Ascending aorta (tissue), 2 donors: Measurements from ENCODE around the gene PCCB. TPM values are rescaled to one million over a fixed set of nuclear protein-coding genes. Genes with fewer than 3 reads are reported as not detected.

Experiments
- DNase-seq, 2 donors: peaks; one replicate each; pipeline ENCODE4 v3.0.0-alpha.2; 2019; ENCODE audit warnings: low spot score in 2 of 2
- H3K27ac ChIP-seq, 2 donors: fragments of 200-600 bp; sonication (generic); one replicate each; pipeline ENCODE4 v1.5.1; 2016 to 2017; ENCODE audit warnings: mild to moderate bottlenecking in 1 of 2
- H3K27me3 ChIP-seq: fragments of 200-600 bp; sonication (generic); one replicate; pipeline ENCODE4 v1.5.1; 2017
- H3K36me3 ChIP-seq, 2 donors: fragments of 200-600 bp; sonication (generic); one replicate each; pipeline ENCODE4 v1.5.1; 2016
- H3K4me1 ChIP-seq, 2 donors: fragments of 200-600 bp; sonication (generic); one replicate each; pipeline ENCODE4 v1.5.1; 2016 to 2017; ENCODE audit warnings: mild to moderate bottlenecking in 1 of 2
- H3K4me3 ChIP-seq, 2 donors: fragments of 200-600 bp; sonication (generic); one replicate each; pipeline ENCODE4 v1.5.1; 2016 to 2017; ENCODE audit warnings: mild to moderate bottlenecking in 1 of 2
- H3K9me3 ChIP-seq, 2 donors: fragments of 200-600 bp; sonication (generic); one replicate each; pipeline ENCODE4 v1.5.1; 2016
- CTCF ChIP-seq, 3 experiments: fragments of 200-600 bp in 2 of 3; fragments of 450-650 bp in 1 of 3; sonication (generic) in 2 of 3; IDR thresholded peaks; one replicate each; pipeline ENCODE4 v1.5.1; 2016 to 2019; ENCODE audit warnings: antibody characterized with exemption in 3 of 3, mild to moderate bottlenecking in 1 of 3, moderate library complexity in 1 of 3
- intact Hi-C: fragments of 100-400 bp; cut with DNase I; formaldehyde crosslinking; loops from one replicate; pipeline ENCODE4 v1.15.1; 2023
- total RNA-seq: library from RNA; depleted of rRNA; stranded (reverse); fragments of >200 nt; gene quantifications from one replicate; pipeline ENCODE4 v1.1.0, GENCODE V29; 2016

PCCB gene
- total RNA-seq, 1 donor from 2014 or later, result 114 TPM

- Histone ChIP-seq H3K36me3 (no peaks in the 10 kb centered on the region), H3K4me3 (no peak overlapping the region), H3K9me3 (no peaks in the 10 kb centered on the region), H3K27me3 (no peaks in the 10 kb centered on the region), H3K4me1 (no peaks in the 10 kb centered on the region), H3K27ac (no peak overlapping the region)
- TF ChIP-seq CTCF (IDR thresholded peaks at IDR 0.05), result no peak
- intact Hi-C loops, result no loop called here
- no peak for DNase-seq
Measured at GRCh38 chr3:136235545-136235944, 14.6 kb upstream of the PCCB start.

- Histone ChIP-seq H3K27ac (no peak overlapping the region), H3K36me3 (no peaks in the 10 kb centered on the region), H3K4me1 (no peaks in the 10 kb centered on the region), H3K9me3 (no peaks in the 10 kb centered on the region), H3K4me3 (no peak overlapping the region), H3K27me3 (no peaks in the 10 kb centered on the region)
- no peak for TF ChIP-seq CTCF (IDR thresholded peaks at IDR 0.05)
- no peak for DNase-seq
- intact Hi-C loops, result no loop called here
Measured at GRCh38 chr3:136236109-136236508, 14.0 kb upstream of the PCCB start.

- Histone ChIP-seq H3K27me3 (no peaks in the 10 kb centered on the region), H3K9me3 (no peaks in the 10 kb centered on the region), H3K4me1 (no peaks in the 10 kb centered on the region), H3K4me3 (no peak overlapping the region), H3K36me3 (no peaks in the 10 kb centered on the region), H3K27ac (no peak overlapping the region)
- no peak for DNase-seq
- intact Hi-C loops, result no loop called here
- no peak for TF ChIP-seq CTCF (IDR thresholded peaks at IDR 0.05)
Measured at GRCh38 chr3:136237103-136237502, 13.0 kb upstream of the PCCB start.

GRCh38 chr3:136237961-136238649 lies 12.0 kb upstream of the PCCB start:
- DNase-seq, result no peak
- no peaks in the 10 kb centered on the region for H3K4me1 ChIP-seq
- intact Hi-C loops, result no loop called here
- no peaks in the 10 kb centered on the region for H3K9me3 ChIP-seq
- no peak overlapping the region for H3K4me3 ChIP-seq
- no peak overlapping the region for H3K27ac ChIP-seq
- H3K27me3 ChIP-seq, result no peaks in the 10 kb centered on the region
- TF ChIP-seq CTCF (IDR thresholded peaks at IDR 0.05), result no peak
- H3K36me3 ChIP-seq, result no peaks in the 10 kb centered on the region

- Histone ChIP-seq H3K27ac (no peak overlapping the region), H3K4me1 (no peaks in the 10 kb centered on the region), H3K9me3 (no peaks in the 10 kb centered on the region), H3K27me3 (no peaks in the 10 kb centered on the region), H3K36me3 (no peaks in the 10 kb centered on the region), H3K4me3 (no peak overlapping the region)
- DNase-seq, result no peak
- no peak for TF ChIP-seq CTCF (IDR thresholded peaks at IDR 0.05)
- intact Hi-C loops, result no loop called here
Measured at GRCh38 chr3:136239094-136239493, 11.0 kb upstream of the PCCB start.

- DNase-seq, result no peak
- TF ChIP-seq CTCF (IDR thresholded peaks at IDR 0.05), result no peak
- Histone ChIP-seq H3K9me3 (no peaks in the 10 kb centered on the region), H3K27me3 (no peaks in the 10 kb centered on the region), H3K36me3 (no peaks in the 10 kb centered on the region), H3K27ac (no peak overlapping the region), H3K4me3 (no peak overlapping the region), H3K4me1 (no peaks in the 10 kb centered on the region)
- intact Hi-C loops, result no loop called here
Measured at GRCh38 chr3:136245691-136246090, 4.4 kb upstream of the PCCB start.
